Measurements from ENCODE around the gene SYNM. TPM values are rescaled to one million over a fixed set of nuclear protein-coding genes. Genes with fewer than 3 reads are reported as not detected.

Gene SYNM
- total and polyA plus RNA-seq, 2 of the 8 experiments (the other 6 are each of a cell fraction or from before 2014, with no cell fraction given) = 0.89 to 2.0 TPM

DNA sequence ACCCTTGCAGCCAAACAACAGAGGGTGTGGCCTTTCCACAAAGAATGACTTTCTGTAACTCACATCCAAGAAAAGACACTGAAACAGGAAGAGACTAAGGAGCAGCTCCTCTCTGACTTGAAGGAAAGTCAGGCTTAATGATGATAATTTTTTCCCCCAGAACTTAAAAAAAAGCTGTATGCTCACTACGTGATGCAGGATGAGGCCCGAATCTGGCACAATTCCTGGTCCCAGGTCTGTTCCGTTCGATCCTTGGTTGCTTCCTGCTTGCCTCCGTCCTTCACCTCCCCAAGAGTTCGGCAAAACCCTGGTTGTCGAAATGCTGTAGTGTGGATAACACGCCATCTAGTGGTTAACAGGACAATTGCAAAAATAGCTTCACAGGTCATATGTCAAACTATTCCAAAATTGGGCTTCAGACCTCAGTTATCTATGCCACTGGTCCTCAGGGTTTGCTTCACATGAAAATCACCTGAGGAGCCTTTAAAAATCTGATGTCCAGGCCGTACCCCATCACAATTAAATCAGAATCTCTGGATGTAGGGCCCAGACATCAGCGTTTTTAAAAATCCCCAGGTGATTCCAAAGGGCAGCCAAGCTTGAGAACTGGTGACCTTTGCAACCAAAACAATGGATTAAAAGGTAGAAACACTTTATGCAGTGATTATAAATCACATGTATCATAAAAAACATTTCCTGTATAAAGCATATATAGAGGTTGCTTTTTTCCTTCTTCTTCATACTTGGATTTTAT, 28.1 kb upstream of the SYNM start:
- Histone ChIP-seq H3K18ac (ENCODE audit: extremely low read depth, low read length) (no peak overlapping the region), H3K4me2 (ENCODE audit: insufficient read depth in 1 of 2, low read depth in 2 of 2, low read length in 2 of 2) (peak overlapping the region in 1 of 2 experiments; percentile 54; a peak in 2 of 4 replicates), H3K4ac (replicated peaks; ENCODE audit: insufficient read length, low read depth, low read length) (no peak overlapping the region), H3K14ac (ENCODE audit: insufficient read length) (no peak overlapping the region), H4K20me1 (replicated peaks in 1 of 2; ENCODE audit: control insufficient read depth in 1 of 2, insufficient read depth in 2 of 2, low read length in 2 of 2) (no peaks in the 10 kb centered on the region), H3K79me2 (ENCODE audit: control insufficient read depth in 1 of 2, insufficient read depth in 2 of 2, low read length in 2 of 2) (no peaks in the 10 kb centered on the region), H3K36me3 (ENCODE audit: control insufficient read depth in 2 of 4, insufficient read depth in 4 of 4, low read length in 3 of 4) (no peaks in the 10 kb centered on the region), H2BK5ac (ENCODE audit: low read depth, low read length) (no peak overlapping the region), H2BK20ac (ENCODE audit: low read length) (no peak overlapping the region), H3K27ac (ENCODE audit: low read depth, low read length) (no peak overlapping the region), H2AFZ (ENCODE audit: low read length) (peak overlapping the region; percentile 97), H3K9ac (replicated peaks in 1 of 4; ENCODE audit: extremely low read depth in 1 of 4, low read depth in 3 of 4, low read length in 3 of 4) (no peak overlapping the region), H3K23ac (ENCODE audit: insufficient read length) (no peak overlapping the region), H4K5ac (ENCODE audit: insufficient read length, low read depth, low read length) (no peak overlapping the region), H3K23me2 (ENCODE audit: low read depth, low read length) (no peaks in the 10 kb centered on the region), H3K4me3 (ENCODE audit: extremely low read depth in 1 of 4, insufficient read depth in 2 of 4, low read depth in 3 of 4, low read length in 4 of 4) (peak overlapping the region in 1 of 4 experiments; percentile 39; a peak in 1 of 8 replicates), H3K56ac (replicated peaks; ENCODE audit: insufficient read length, low read depth, low read length) (no peak overlapping the region), H2BK12ac (ENCODE audit: low read depth, low read length) (no peak overlapping the region), H2BK120ac (replicated peaks; ENCODE audit: low read depth, low read length) (no peak overlapping the region), H2AK5ac (ENCODE audit: low read depth, low read length) (no peak overlapping the region), H3K4me1 (replicated peaks in 1 of 4; ENCODE audit: control insufficient read depth in 3 of 4, insufficient read depth in 4 of 4, low read length in 3 of 4) (peaks cover 0 to 7% (median 1%) of the 10 kb centered on the region in 4 experiments; a peak in 1 of 7 replicates), H3K27me3 (replicated peaks in 1 of 4; ENCODE audit: control insufficient read depth in 3 of 4, extremely low read depth in 1 of 4, insufficient read depth in 3 of 4, low read length in 3 of 4) (no peaks in the 10 kb centered on the region), H3K9me3 (ENCODE audit: insufficient read depth in 2 of 2, low read depth in 1 of 2, low read length in 1 of 2) (no peaks in the 10 kb centered on the region), H3K79me1 (ENCODE audit: low read depth, low read length) (no peaks in the 10 kb centered on the region), H4K8ac (ENCODE audit: extremely low read depth, insufficient read depth, low read length) (no peak overlapping the region), H4K91ac (replicated peaks; ENCODE audit: insufficient read length, low read length) (no peak overlapping the region), H2BK15ac (ENCODE audit: low read length) (no peak overlapping the region)
- 19% methylated on average over 10 of the region's 10 CpGs; no CpG with 5 or more reads in 1 of the 2 experiments for WGBS, 2 experiments (ENCODE audit: extremely low coverage in 1 of 2, insufficient coverage in 1 of 2, insufficient read length in 1 of 2, insufficient replicate concordance in 2 of 2, low coverage in 1 of 2, low lambda C conversion rate in 2 of 2, missing lambda C conversion rate in 1 of 2)
- FAIRE-seq (peak; percentile 99), DNase-seq (ENCODE audit: low read depth in 1 of 2, low spot score in 2 of 2) (peak in 1 of 2 experiments; percentile 38)
- TF ChIP-seq TAF1 (IDR thresholded peaks at IDR 0.05; ENCODE audit: low read depth, low read length) (no peak), CREB1 (IDR thresholded peaks at IDR 0.05) (0 out of 2 replicates have a peak, but pooled peaks have one; percentile 13), ASH2L (IDR thresholded peaks at IDR 0.05; ENCODE audit: low read length) (peak; percentile 76), RAD21 (IDR thresholded peaks at IDR 0.05 in 1 of 2, conservative IDR thresholded peaks at IDR 0.05 in 1 of 2; ENCODE audit: low read depth in 2 of 2, low read length in 2 of 2) (peak; percentile 97 to 98)
- TF ChIP-seq, protein P1, sequence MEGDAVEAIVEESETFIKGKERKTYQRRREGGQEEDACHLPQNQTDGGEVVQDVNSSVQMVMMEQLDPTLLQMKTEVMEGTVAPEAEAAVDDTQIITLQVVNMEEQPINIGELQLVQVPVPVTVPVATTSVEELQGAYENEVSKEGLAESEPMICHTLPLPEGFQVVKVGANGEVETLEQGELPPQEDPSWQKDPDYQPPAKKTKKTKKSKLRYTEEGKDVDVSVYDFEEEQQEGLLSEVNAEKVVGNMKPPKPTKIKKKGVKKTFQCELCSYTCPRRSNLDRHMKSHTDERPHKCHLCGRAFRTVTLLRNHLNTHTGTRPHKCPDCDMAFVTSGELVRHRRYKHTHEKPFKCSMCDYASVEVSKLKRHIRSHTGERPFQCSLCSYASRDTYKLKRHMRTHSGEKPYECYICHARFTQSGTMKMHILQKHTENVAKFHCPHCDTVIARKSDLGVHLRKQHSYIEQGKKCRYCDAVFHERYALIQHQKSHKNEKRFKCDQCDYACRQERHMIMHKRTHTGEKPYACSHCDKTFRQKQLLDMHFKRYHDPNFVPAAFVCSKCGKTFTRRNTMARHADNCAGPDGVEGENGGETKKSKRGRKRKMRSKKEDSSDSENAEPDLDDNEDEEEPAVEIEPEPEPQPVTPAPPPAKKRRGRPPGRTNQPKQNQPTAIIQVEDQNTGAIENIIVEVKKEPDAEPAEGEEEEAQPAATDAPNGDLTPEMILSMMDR (IDR thresholded peaks at IDR 0.05; ENCODE audit: control extremely low read depth in 1 of 3, insufficient read depth in 1 of 3, low read depth in 1 of 3, low read length in 3 of 3) = peak; percentile 22 to 92 (median 83)
- ChIA-PET POLR2A (ENCODE audit: partially characterized antibody) (interaction anchor here (0.6 to 1.0 kb wide), 2 partner anchors 15 to 161 kb away, joined by 3 read pairs; no protein-coding TSS in a partner anchor), CTCF (ENCODE audit: partially characterized antibody) (interaction anchor here (0.7 to 7.3 kb wide), 44 partner anchors 8 to 825 kb away, joined by 3 to 78 read pairs (median 4); no protein-coding TSS in a partner anchor)
